ENCODE measurements around the gene UPK1A. TPM values are rescaled to one million over a fixed set of nuclear protein-coding genes. Genes with fewer than 3 reads are reported as not detected.

UPK1A gene
- total and polyA plus RNA-seq, 9 of the 15 experiments (the other 6 are each of a cell fraction or from before 2014, with no cell fraction given) = 0.06 to 0.13 TPM; not detected in 7

GRCh38 chr19:35716801-35717664 is 50.7 kb downstream of the UPK1A start (continued):
- TF ChIP-seq SRSF1 (IDR thresholded peaks at IDR 0.05; ENCODE audit: low read depth, low read length) = no peak
- peak; percentile 77 for TF ChIP-seq ZBTB17 (CRISPR knock-in tag; IDR thresholded peaks at IDR 0.05)
- peak; percentile 26; the same call in 1 of the 2 replicates for TF ChIP-seq TCF7 (IDR thresholded peaks at IDR 0.05; ENCODE audit: borderline replicate concordance)
- no peak for TF ChIP-seq NFIX (CRISPR knock-in tag; IDR thresholded peaks at IDR 0.05; ENCODE audit: low read depth)
- peak; percentile 72; the same call in 1 of the 2 replicates for TF ChIP-seq MGA (IDR thresholded peaks at IDR 0.05)
- peak; percentile 35; the same call in 1 of the 2 replicates for TF ChIP-seq ETV5 (CRISPR knock-in tag; IDR thresholded peaks at IDR 0.05; ENCODE audit: low read depth)
- peak; percentile 51 for TF ChIP-seq TAF1 (IDR thresholded peaks at IDR 0.05; ENCODE audit: control insufficient read depth, extremely low read depth, insufficient read depth, low read length, severe bottlenecking)
- TF ChIP-seq MCM5 (IDR thresholded peaks at IDR 0.05; ENCODE audit: low read depth) = no peak
- TF ChIP-seq RFX1 (IDR thresholded peaks at IDR 0.05) = no peak
- TF ChIP-seq MIER1 (IDR thresholded peaks at IDR 0.05; ENCODE audit: low read depth) = no peak; the same call in 1 of the 2 replicates
- TF ChIP-seq XRCC3 (IDR thresholded peaks at IDR 0.05) = no peak
- no peak for TF ChIP-seq ZBTB11 (CRISPR knock-in tag; IDR thresholded peaks at IDR 0.05)

Data from K562 (cell line).